ENCODE data around the gene VIT. TPM values are rescaled to one million over a fixed set of nuclear protein-coding genes. Genes with fewer than 3 reads are reported as not detected.
A peak's percentile ranks its signal among the peaks of the same experiment; 100 is the strongest.
"Not testable (repeated sequence)": the region's sequence is repeated elsewhere in the genome, so short reads cannot be mapped to it uniquely, and the experiment has no call there.

The VIT gene
- polyA plus RNA-seq, 4 donors: 0.10 to 0.14 TPM; not detected in 2

DNA sequence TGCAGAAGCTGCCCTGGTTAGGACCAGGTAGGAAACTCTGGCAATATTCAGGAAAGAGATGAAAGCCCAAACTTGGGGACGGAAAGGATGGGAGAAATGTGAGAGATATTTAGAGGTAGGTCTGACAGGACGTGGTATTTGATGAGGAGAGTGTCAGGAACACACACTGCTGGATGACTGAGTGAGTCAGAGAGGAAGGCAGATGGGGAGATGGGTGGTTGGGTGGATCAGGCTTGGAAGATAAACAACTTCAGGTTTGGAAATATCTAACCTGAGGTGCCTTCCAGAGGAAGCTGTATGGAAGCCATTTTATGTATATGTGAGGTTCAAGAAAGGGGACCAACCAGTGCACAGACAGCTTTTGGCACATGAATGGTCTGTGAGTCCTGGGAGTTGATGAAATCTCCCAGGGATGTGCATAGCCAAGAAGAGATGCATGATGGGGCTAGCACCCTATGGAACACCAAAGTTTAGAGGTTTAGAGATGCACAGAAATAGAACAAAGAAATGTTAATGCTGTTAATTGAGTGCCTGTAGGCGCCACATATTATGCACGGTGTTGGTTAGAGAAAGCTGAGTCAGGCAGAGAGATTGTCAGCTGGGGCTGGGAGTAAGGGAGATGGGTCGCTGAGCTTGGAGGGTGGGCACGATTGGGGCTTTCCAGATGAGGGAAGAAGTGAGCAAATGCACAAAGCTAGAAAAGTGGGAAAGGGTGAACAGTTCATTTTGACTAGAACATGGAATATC, 101.0 kb downstream of the VIT start:
- no peak for DNase-seq (ENCODE audit: low read depth in 4 of 4, low spot score in 2 of 4)

DNA sequence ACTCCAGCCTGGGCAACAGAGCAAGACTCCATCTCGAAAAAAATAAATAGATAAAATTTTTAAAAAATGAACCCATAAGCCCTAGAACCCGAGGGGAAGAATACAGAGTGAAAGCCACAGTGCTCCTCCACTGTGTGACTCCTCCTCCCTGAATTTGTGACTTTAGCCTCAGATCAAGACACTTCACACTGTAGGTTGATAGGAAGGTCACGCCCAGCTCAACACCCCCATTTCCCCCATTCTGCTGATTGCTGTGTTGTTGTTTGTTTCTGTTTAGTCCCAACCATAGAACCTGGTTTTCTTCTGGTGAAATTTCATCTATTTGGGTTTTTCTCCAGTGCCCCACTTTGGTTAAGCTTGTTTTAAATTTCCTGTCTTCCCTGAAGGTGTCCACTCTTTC, 102.2 kb downstream of the VIT start:
- DNase-seq (ENCODE audit: low read depth in 4 of 4, low spot score in 2 of 4): no peak

DNA sequence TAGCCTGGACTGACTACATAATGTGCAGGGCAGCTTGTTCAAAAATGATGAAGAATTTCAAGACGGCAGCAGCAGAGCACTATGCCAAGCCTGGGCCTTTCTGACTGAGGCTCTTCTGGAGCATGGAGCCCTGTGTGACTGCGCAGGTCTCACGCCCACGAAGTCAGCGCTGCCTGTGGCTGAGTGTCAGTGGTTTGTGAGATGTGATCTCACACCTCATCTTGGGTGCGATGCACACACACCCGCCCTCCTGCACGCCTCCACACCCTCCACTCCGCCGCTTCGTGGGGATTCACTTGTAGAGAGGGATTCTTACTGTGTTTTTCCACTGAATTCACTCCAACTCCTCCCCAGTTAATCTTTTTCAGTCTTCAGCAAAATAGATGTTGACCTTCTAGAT, 103.9 kb downstream of the VIT start:
- DNase-seq (ENCODE audit: low read depth in 4 of 4, low spot score in 2 of 4): no peak

DNA sequence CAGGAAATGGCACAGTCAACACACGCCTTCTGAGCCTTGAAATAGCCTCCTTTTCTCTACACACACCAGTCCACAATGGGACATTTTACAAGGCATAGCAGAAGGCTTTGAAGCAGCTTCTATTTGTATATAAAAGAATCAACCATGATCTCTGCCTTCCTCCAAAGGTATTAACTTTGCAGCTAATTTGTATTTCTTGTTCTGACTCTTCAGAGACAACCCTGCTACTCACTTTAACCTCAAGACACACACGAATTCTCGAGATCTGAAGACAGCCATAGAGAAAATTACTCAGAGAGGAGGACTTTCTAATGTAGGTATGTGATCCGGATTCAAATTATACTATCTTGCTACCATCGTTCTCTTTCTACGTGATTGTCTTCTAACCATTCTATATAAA, 104.6 kb downstream of the VIT start:
- DNase-seq (ENCODE audit: low read depth in 4 of 4, low spot score in 2 of 4): no peak

DNA sequence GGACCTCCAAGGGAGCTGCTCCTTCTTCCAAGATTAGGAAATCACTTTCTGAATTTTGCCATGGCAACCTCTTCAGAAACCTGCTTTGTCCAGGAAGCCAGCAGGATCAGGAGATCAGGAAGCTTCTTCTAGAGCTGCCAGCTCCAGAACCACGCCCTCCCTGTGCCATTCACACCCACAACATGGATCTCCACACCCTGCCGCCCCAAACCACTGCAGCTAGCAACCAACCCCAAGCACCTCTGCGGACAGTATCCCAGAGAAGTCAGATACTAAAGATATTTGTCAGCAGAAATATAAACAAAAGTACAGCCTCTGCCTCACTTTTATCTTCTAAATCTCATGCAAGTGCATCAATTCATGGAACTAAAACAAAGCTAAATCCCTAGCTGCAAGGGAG, 106.4 kb downstream of the VIT start:
- DNase-seq (ENCODE audit: low read depth in 4 of 4, low spot score in 2 of 4): no peak

DNA sequence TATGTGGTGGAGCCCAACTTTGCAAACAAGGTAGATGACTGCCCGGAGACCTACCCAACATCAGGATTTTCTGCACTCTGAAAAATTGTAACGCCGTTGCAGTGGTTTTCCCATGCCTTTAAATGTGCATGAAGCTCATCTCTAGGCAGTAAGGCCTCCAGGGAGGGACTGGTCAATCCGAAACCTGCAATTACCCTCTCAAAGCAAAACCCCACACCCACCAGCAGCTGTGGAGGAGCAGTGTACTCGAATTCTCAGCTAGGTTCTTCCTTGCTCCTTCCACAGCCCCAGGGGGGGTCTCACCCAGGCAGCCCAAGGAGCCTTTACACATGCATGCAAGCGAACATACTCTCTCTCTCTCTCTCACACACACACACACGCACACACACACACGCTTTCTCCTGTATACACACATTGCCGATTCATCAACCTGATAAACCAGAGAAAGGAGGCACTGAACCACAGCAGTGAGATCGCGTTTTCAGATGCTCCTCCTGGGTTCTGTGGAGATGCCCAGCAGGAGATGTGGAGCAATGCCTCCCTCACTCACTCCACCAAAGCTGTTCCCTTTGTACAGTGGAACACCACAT, 109.2 kb downstream of the VIT start:
- DNase-seq (ENCODE audit: low read depth in 4 of 4, low spot score in 2 of 4): no peak

DNA sequence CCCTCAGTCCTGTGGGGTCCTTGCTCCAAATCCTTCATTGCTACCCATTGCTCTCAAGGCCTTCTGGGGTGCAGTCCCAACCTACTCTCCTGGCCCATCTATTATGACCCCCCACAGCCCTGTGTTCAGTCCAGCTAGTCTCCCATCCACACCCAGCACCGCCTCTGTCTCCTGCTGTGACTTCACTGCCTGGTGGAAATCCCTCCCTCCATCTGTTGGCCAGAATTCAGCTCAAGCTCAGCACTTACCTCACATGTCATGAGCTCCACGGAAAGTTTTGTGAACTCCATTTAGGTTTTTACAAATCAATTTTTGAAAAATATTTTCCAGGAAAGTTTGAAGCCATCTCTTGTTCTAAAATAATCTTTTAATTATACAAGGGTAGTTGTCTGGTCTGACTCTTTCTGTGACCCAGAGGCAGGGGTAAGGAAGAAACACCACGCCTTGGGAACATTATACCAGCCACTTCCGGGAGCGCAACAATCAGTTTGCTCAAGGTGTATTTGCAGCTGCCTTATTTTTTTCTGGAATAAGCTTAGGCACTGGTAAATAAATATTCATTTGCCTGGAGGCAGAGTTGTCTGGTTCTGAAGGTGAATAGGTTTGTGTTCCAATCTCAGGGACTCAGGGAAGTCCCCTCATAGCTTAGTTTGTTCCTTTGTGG, 110.8 kb downstream of the VIT start:
- DNase-seq (ENCODE audit: low read depth in 4 of 4, low spot score in 2 of 4): no peak

DNA sequence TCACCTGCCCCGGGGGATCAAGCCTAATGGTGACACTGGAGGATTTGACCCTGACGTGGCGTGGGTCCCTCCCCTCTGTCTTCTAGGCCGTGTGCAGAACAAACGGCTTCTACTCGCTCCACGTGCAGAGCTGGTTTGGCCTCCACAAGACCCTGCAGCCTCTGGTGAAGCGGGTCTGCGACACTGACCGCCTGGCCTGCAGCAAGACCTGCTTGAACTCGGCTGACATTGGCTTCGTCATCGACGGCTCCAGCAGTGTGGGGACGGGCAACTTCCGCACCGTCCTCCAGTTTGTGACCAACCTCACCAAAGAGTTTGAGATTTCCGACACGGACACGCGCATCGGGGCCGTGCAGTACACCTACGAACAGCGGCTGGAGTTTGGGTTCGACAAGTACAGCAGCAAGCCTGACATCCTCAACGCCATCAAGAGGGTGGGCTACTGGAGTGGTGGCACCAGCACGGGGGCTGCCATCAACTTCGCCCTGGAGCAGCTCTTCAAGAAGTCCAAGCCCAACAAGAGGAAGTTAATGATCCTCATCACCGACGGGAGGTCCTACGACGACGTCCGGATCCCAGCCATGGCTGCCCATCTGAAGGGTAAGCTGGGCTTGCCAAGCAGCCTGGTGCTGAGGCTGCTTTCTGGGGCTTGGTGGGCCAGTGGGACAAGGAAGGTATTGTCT, 112.0 kb downstream of the VIT start:
- no peak for DNase-seq (ENCODE audit: low read depth in 4 of 4, low spot score in 2 of 4)

DNA sequence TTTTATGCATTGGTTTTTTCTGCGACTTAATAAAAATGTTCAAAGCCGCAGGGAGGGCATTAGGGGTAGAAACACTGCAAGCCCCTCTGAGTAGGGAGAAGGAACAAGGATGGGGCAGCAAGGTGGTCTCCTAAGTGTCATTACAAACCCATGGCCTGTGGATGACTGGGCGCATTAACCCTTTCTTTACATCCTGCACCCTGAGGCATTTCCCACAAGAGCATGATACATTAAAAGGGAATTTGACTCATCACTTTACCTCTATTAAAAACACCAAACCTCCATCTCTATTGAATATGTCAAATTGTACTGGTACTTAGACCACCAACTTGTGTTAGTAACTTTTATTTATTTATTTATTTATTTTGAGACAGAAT, 112.5 kb downstream of the VIT start:
- no peak for DNase-seq (ENCODE audit: low read depth in 4 of 4, low spot score in 2 of 4)

DNA sequence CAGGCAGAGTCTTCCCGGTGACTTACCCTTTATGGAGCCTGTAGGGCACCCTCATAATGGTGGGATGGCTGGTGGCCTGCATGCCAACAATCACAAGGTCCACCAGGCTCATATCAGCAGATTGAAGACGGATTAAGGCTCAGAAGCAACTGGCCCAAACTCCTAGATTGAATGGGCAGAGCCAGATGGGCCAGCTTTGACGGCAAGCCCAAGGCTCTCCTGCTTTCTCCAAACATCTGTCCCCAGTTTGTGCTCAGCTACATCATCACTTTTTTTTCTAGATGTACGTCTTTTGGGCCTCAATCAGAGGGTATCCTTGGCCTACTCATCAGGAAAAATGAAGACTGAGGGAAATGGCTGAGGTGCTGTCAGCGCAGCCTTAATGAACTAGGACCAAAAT, 114.6 kb downstream of the VIT start:
- DNase-seq (ENCODE audit: low read depth in 4 of 4, low spot score in 2 of 4): no peak

DNA sequence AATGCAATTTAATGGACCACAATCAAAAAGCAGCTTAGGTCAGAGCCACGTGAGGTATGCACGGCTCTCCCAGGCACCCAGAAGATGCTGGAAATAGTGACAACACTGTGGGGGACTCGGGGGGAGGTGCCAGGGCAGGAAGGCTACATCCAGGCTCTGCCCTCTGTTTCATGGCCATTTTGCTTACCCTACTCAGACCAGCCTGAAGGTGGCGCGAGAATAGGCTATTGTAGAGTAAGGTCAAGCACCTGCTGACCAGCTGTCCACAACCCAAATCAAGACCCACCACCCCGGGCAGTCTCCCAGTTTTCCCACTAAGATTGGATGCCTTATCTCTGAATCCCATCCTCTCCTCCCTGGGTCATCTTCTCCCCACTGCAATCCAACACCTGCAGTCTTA, 115.7 kb downstream of the VIT start:
- DNase-seq (ENCODE audit: low read depth in 4 of 4, low spot score in 2 of 4): no peak

DNA sequence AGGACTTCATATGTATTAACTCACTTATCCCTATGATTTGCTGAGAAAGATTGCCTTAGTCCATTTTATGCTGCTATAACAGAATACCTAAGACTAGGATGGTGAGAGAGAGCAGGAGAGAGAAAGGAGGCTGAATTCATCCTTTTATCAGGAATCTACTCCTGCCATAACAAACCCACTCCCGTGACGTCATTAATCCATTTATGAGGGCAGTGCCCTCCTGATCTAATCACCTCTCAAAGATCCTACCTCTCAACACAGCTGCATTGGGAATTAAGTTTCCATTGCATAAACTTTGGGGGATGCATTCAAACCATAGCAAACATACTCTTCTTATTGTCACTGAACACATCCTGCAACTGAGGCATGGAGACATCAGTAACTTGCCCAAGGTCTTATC, 122.0 kb downstream of the VIT start:
- no peak for DNase-seq (ENCODE audit: low read depth in 4 of 4, low spot score in 2 of 4)

DNA sequence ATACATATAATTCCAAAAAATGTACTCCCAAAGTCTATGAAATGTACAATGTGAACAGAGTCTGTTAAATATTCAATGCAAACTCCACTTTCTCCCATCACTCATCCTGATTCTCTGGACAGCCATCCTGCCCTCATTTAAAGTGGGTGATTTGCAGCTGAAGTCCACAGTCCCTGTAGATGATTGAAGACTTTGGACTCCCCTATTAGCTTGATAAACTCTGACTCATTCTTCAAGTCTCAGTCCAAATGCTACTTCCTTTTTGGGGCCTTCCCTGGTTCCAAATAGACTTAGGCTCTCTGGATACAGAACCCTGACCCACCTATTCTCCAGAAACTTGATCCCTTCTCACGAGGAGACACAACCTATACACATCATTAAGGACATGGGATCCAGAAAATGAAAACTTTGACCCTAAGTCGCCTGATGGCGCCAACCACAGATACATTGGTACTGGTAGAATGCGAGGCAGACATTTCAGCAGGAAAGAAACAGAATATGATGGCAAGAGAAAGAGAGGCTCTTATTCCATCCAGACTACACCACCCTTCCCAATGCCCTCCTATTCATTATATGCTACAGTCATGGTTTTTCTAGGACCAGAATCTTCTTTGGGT, 122.7 kb downstream of the VIT start:
- DNase-seq (ENCODE audit: low read depth in 4 of 4, low spot score in 2 of 4): no peak

DNA sequence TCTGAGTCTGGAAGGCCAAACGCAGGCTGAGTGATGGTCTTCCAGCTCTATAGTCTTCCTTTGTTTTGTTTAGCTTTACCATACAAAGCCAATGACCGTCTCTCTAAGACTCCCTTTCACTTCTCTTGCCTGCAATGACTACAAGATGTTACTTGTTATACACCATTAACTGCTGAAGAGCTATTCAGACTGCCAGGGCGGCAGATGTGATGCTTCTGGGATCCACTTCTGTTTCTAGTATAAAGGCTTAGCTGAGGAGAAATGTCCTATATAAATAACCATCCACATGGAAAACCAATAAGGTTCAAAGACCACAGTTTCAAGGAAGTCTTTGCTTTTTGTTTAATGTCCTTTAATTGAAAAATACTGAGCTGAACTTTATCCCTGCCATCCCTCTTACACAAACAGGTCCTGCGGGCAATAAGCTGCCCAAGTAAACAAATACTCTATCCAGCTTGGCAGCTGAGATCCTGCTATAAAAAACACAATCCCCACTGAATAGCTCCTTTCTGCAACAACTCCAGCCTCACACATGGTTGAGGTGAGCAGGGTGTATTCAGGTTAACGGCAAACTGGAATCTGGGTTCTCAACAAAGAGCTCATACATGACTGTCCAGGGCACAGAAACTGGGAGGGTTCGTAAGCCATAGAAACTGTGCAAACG, 124.6 kb downstream of the VIT start:
- DNase-seq (ENCODE audit: low read depth in 4 of 4, low spot score in 2 of 4): peak in 2 of 4 donors; percentile 7 to 13

DNA sequence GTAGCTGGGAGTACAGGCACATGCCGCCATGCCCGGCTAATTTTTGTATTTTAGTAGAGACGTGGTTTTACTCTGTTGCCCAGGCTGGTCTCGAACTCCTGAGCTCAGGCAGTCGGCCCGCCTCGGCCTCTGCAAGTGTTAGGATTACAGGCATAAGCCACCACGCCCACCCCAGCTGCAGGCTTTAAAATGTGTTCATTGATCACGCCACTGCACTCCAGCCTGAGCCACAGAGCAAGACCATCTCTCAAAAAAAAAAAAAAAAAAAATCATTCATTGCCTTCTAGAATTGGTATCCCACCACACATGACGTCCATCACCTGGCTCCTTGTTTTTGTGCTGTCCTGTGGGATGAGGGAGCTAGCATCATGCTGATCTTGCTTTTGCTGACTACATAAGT, 127.4 kb downstream of the VIT start:
- DNase-seq (ENCODE audit: low read depth in 4 of 4, low spot score in 2 of 4): no peak

DNA sequence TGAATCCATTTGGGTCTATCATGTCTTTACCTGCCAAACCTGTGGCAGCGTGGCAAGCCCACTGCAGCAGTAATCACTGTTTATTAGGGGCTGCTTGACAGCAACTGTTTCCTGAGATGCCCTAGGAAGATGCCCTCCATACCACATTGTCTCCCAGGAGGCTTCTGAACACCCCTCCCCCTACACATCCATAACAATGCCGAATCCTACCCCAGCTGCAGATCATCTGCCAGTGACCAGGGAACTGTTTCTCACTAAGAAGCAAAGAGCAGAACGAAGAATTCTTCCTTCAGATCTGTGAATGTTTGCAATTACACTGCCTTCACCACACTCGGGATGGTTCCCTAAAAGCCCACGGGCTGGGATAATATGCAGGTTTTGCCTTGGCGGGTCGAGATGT, 127.8 kb downstream of the VIT start:
- no peak for DNase-seq (ENCODE audit: low read depth in 4 of 4, low spot score in 2 of 4)

DNA sequence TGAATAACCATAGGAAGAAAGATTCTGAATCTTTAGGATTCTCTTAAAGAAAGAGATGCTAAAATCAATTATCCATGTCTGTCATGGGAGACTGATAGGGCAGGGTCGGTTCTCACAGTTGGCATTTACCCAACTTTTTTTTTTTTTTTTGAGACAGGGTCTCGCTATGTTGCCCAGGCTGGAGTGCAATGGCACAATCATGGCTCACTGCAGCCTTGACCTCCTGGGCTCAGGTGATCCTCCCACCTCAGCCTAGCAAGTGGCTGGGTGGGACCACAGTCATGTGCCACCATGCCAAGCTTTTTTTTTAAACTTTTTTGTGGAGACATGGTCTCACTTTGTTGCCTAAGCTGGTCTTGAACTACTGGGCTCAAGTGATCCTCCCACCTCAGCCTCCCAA, 128.2 kb downstream of the VIT start:
- DNase-seq (ENCODE audit: low read depth in 4 of 4, low spot score in 2 of 4): not testable (repeated sequence)

DNA sequence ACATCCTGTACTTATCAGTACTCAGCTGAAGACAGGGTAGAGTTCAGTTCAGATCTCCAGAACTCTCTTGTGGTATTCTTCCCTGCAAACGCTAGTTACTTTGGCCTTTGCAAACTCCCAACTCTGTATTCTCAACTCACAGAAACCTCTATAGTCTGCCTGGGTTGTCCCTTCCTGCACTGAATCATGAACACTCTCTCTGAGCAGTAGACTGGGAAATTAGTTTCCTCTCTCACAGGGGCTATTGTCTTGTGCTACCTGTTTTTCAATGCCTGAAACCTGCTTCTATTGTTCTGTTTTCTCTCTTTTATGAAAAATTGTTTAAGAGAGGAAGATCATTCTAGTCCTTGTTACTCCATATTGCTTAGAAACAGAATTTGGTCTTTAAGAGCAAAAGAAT, 134.7 kb downstream of the VIT start:
- DNase-seq (ENCODE audit: low read depth in 4 of 4, low spot score in 2 of 4): no peak

DNA sequence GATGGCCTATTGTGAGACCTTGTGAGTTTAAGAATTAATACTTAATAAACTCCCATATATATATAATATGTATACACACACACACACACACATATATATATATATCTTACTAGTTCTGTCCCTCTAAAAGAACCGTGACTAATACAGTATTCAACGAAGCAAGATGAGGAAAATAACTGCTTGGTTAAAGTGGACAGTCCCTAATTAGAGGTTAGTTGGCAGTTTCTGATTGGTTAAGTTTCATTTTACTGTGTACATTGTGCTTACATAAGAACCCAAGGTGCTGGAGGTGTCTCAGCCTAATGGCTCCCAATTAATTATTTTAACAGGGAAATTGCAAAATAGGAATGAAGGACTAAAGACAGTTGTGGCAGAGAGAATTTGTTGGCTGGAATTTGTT, 137.7 kb downstream of the VIT start:
- no peak for DNase-seq (ENCODE audit: low read depth in 4 of 4, low spot score in 2 of 4)

DNA sequence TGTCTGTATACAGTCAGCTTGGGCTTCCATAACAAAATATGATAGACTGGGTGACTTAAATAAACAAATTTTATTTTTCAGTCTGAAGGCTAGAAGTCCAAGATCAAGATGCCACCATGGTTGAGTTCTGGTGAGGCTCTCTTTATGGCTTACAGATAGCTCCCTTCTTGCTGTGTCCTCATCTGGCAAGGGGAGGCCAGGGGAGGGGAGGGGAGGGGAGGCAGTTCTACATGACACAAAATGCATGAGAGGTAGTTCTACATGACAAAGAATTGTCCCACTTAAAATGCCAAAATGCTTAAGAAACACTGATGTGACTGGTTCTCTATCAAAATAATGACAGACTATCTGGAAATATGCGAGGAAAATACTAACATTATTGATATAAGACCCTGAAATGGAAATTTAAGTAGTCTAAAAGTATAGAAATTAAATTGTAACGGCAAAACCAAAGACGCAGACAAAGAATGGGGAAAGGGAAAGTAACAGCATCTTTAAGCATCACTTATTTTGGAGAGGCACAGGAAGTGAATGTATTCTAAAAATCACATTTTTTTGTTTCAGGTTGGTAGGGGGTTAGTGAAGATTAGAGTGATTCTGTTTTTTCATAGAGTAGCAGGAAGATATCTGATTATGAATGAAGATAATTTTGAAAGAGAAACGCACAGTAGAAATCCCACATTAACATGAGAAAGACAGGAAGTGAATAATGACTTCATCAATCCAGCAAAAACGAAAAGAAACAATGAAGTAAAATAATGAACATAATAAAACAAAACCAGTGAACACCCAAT, 138.4 kb downstream of the VIT start:
- DNase-seq (ENCODE audit: low read depth in 4 of 4, low spot score in 2 of 4): no peak
